ENCODE measurements around the gene P4HA2. TPM values are rescaled to one million over a fixed set of nuclear protein-coding genes. Genes with fewer than 3 reads are reported as not detected.

The P4HA2 gene
- total and polyA plus RNA-seq, 2 of the 13 experiments (the other 11 are each of a cell fraction or from before 2014, with no cell fraction given) = 37.7 to 126 TPM

- TF ChIP-seq, protein P1, sequence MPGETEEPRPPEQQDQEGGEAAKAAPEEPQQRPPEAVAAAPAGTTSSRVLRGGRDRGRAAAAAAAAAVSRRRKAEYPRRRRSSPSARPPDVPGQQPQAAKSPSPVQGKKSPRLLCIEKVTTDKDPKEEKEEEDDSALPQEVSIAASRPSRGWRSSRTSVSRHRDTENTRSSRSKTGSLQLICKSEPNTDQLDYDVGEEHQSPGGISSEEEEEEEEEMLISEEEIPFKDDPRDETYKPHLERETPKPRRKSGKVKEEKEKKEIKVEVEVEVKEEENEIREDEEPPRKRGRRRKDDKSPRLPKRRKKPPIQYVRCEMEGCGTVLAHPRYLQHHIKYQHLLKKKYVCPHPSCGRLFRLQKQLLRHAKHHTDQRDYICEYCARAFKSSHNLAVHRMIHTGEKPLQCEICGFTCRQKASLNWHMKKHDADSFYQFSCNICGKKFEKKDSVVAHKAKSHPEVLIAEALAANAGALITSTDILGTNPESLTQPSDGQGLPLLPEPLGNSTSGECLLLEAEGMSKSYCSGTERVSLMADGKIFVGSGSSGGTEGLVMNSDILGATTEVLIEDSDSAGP (CRISPR knock-in tag; IDR thresholded peaks at IDR 0.05; ENCODE audit: borderline replicate concordance) = no peak
- no peak for TF ChIP-seq ZSCAN21 (CRISPR knock-in tag; IDR thresholded peaks at IDR 0.05; ENCODE audit: borderline replicate concordance)
- TF ChIP-seq HMGXB4 (CRISPR knock-in tag; IDR thresholded peaks at IDR 0.05; ENCODE audit: borderline replicate concordance in 1 of 2, low read depth in 1 of 2) = no peak
- no peak for TF ChIP-seq TMF1 (CRISPR knock-in tag; IDR thresholded peaks at IDR 0.05; ENCODE audit: low read depth)
- TF ChIP-seq MXD3 (CRISPR knock-in tag; IDR thresholded peaks at IDR 0.05) = no peak
- TF ChIP-seq SRSF4 (IDR thresholded peaks at IDR 0.05; ENCODE audit: low read depth, low read length, poor library complexity, severe bottlenecking) = no peak
- no peak for TF ChIP-seq ZNF589 (CRISPR knock-in tag; conservative IDR thresholded peaks at IDR 0.05)
- TF ChIP-seq NAIF1 (CRISPR knock-in tag; IDR thresholded peaks at IDR 0.05; ENCODE audit: borderline replicate concordance) = no peak
These were observed 5.4 kb upstream of the P4HA2 start (continued) for GRCh38 chr5:132233081-132233480.

DNA sequence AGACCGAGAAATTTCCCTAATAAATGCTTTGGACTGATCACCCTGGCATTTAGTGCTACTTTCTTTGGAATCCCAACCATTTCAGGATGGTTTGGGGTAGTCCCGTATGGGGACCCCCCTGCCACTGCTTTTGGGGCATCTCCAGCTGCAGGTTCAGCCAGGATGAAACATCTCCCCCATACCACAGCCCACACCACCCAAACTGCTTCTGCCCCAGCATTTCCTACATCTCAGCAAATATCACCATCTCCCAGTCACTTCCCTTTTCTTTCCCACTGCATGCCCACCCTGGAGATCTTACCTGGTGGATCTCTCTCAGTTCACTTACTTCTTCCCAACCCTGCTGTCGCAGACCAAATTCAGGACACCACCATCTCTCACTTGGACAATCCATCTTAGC, 4.8 kb upstream of the P4HA2 start:
- peaks cover 0 to 6% of the 10 kb centered on the region in 2 experiments; a peak in 3 of 5 replicates for H3K27me3 ChIP-seq (ENCODE audit: control insufficient read depth in 1 of 2, insufficient read depth in 2 of 2, low read length in 2 of 2)
- in situ Hi-C loops (cut with HindIII; ENCODE audit: extremely low pct_ligation_motif_present, low pct_unique_long_range_greater_than_20kb) (no loop called here), intact Hi-C loops (cut with micrococcal nuclease; ENCODE audit: unreplicated experiment) (no loop called here)
- H3K4me2 ChIP-seq (ENCODE audit: low read depth, low read length) = no peak overlapping the region
- DNase-seq (ENCODE audit: low spot score) (no peak), FAIRE-seq (no peak), ATAC-seq (no peak)
- no TSS peak for BruUV-seq (replicated peaks)
- H3K4me3 ChIP-seq (replicated peaks in 1 of 3; ENCODE audit: insufficient read depth in 1 of 3, low read depth in 2 of 3, low read length in 3 of 3) = no peak overlapping the region
- no peak overlapping the region for H3K9ac ChIP-seq (ENCODE audit: insufficient read depth, low read depth, low read length)
- H4K20me1 ChIP-seq (ENCODE audit: insufficient read depth, low read length) = no peaks in the 10 kb centered on the region
- H2AFZ ChIP-seq (ENCODE audit: low read length) = no peak overlapping the region
- 43% methylated on average over 2 of the region's 3 CpGs for WGBS (ENCODE audit: low lambda C conversion rate)
- ChIA-PET POLR2A (no interaction called here), CTCF (ENCODE audit: low intra/inter-chr PET ratio, low total read pairs) (no interaction called here)
- no peaks in the 10 kb centered on the region for H3K9me3 ChIP-seq (ENCODE audit: low read length)
- H3K36me3 ChIP-seq (replicated peaks in 1 of 2; ENCODE audit: control insufficient read depth in 1 of 2, insufficient read depth in 2 of 2, low read length in 2 of 2) = no peaks in the 10 kb centered on the region
- H3K27ac ChIP-seq (ENCODE audit: extremely low read length, insufficient read depth, low read length) = no peak overlapping the region
- peaks cover 8% of the 10 kb centered on the region for H3K4me1 ChIP-seq (ENCODE audit: insufficient read depth, low read length)
- no peaks in the 10 kb centered on the region for H3K79me2 ChIP-seq (ENCODE audit: insufficient read depth, low read length)
- TF ChIP-seq TAF15 (IDR thresholded peaks at IDR 0.05; ENCODE audit: low read depth, low read length, poor library complexity, severe bottlenecking) (no peak), KAT7 (CRISPR knock-in tag; IDR thresholded peaks at IDR 0.05; ENCODE audit: borderline replicate concordance) (no peak)
